Activated T-cell treated with anti-CD3 and anti-CD28 coated beads for 1 hour (primary cell): Measurements from ENCODE around the gene C2CD5.
"Not testable (repeated sequence)": the region's sequence is repeated elsewhere in the genome, so short reads cannot be mapped to it uniquely, and the experiment has no call there.

Experiments used
- DNase-seq: peaks from one replicate; pipeline ENCODE4 v3.0.0-alpha.2; 2020; ENCODE audit warnings: low read depth

Gene C2CD5

DNA sequence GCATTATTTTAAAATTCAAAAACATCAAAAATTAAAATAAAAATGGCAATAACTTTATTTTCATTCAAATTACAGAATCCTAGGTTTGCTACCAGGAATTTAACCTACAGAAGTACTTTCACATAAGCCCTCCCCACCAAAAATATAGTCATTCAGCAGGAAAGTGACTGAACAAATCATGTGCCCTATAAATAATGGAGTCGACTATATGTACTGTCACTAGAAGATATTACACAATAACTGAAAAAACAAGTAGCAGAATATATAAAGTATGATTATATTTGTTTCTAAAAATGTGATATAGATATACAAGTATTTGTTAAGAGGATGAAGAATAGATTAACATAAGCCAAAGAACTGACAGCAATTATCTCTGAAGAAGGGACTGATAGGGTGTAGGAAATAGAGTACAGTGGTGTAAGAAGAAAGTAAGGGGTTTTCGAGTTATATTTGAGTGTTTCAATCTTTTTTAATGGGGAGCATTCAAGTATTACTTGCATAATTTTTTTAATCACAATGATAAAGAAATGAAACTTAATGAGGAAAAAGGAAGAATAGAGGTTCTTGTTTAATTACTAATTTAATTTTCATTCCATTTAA is 7.9 kb downstream of the C2CD5 start:
- no peak for DNase-seq

DNA sequence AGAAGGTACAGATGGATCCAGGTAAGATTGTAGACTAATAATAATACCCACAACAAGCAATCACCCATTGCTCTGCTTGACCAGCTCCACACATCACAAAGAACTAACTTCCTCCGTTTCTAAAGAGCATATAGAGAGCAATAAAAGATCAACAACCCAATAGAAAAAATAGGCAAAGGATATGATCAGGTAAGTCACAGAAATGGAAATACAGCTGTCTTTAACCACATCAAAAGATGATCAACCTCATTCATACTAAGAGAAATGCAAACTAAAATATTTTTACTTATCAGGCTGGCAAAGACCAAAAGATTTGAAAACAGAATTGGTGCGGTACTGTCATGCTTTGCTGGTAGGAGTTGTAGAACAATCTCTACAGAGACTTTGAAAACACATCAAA is 8.9 kb downstream of the C2CD5 start:
- no peak for DNase-seq

DNA sequence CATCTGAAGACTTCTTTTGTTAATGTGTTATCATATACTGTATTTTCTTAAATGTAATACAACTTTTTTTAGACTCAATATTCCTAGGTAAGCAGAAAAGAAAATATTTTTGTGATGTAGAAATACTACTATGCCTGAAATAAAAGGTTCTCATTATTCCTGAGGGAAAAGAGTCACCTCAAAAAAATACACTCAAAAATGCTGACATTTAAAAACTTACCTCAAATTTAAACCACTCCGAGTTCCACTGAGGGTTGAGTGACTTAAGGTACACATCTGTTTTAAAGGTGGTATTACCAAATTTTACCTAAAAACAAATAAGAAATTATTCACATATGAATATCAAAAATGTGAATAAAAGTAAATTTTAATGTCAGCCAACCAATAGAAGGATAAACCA is 9.3 kb downstream of the C2CD5 start:
- DNase-seq = no peak

DNA sequence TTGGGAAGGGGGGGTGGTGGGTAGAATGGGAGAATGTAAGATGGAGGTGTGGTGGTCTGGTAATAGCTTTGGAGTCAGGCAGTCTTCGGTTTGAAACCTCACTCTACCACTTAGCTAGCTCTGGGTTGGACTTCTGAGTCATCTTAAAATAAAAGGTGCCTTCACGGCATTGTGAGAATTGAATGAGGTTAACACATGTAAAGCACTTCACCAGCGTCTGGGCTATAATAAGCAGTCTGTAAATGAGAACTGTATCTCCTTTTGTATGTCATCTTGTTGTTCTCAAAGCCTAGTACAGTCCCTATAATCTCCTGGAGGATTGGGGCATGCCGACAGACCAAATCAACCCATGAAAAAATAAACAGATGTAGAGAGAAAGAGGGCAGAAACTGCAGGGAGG is 11.2 kb downstream of the C2CD5 start:
- no peak for DNase-seq

DNA sequence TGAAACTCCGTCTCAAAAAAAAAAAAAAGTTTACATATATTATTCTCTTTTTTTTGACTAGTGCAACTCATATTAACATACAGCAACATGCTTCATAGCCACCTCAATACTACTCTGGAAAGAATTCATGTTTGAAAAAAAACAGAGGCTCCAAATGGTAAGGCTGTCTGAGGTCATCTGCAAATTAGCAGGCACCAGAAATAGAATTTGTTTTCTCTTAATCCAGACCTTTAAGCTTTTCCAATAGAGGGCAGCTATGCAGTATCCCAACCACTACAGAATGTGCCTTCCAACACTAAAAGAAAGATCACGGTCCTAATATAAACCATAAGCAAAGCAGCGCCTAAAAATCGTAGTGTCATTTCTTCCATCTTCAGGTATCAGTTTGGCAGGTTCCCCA is 12.0 kb downstream of the C2CD5 start:
- DNase-seq = no peak

DNA sequence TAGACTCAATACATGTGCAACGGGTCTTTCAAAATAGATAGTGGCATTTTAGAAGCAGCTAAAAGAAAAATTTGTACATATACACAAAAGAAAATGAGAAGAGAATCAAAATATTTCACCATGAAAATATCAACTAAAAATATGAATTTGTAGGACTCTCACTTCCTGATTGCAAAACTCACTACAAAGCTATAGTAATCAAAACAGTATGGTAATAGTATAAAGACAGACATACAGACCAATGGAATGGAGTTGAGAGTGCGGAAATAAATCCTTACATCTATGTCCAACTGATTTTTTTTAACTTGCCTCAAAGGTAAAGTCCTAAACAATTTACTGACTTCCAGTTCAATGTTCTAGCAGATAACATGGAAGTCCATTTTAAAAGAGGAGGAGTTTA is 13.1 kb downstream of the C2CD5 start:
- no peak for DNase-seq

DNA sequence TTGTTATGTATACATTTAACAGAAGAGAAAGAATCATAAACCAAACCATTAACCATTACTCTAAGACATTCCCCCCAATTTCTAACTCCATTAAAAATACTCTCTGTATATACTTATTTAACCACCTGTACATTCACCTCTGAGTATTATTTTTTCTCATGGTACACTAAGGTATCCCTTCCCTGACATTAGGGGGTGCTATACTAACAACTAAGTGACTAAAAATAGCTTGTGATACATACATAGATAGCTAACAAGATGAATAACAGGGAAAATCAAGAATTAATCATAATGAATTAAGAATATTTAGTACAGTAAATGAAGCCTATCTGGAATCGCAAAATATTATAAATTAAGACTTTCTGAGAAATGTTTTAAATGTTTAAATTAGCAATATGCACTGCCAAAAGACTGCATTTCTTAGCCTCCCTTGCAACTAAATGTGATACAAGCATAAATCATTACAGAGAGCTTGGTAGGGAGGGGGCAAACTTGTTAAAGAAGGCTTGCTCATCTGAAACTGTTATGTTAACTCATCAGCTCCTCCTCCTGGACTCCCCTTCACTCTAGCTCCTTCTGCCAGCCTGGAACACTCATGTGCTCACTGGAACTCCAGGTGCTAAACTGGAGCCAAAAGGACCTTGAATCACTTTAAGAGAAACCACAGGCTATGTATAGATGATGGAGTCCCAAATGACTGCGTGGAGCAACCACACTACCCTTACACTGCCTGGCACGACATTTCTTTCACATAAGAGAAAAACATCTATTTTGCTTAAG is 14.9 kb downstream of the C2CD5 start:
- DNase-seq = no peak

DNA sequence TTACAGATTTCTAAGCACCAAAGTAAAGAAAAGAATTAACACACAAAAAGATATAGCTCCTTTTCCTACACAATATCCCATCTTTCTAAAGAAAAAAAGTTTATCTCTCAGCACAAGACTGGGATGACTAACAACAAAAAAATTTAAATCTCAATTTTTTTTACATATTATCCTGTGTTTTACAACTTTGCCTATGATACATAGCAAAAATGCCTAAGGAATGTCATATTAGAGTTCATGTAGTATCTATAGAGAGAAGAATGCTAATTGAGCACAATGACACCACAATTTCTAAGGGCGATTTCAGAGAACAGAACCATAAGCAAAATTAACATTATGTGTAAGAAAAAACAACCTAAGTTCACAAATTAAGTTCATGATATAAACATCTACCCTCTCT is 16.3 kb downstream of the C2CD5 start:
- no peak for DNase-seq

DNA sequence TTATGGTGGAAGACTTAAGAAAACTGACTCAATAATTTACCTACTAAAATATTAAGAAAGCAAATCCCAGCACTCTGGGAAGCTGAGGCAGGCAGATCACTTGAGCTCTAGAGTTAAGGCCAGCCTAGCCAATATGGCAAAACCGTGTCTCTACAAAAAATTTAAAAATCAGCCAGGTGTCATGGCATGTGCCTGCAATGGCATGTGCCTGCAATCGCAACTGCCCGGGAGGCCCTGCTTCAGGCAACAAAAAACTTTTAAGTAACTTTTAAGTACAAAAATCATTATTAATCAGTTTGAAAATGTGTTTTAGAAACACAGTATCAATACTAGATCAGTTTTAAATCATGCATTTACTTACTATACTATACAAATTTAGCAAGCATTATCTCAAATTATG is 17.5 kb downstream of the C2CD5 start:
- no peak for DNase-seq

DNA sequence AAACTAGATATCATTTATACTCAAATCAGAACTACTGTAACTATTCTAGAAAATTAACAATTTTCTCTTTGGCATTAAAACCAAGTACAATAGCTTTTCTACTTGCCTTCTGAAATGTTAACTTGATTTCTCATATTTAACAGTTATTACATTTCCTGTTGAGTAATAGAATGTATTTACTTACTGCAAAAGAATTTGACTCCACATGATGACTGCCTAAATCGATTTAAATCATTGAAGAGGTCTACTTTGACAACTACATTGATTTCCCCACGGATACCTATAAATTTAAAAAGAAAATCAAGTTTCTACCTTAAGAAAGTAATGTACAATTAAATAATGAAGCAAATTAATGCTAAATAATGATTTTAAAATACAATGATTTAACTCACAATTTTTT is 18.9 kb downstream of the C2CD5 start:
- DNase-seq = no peak

DNA sequence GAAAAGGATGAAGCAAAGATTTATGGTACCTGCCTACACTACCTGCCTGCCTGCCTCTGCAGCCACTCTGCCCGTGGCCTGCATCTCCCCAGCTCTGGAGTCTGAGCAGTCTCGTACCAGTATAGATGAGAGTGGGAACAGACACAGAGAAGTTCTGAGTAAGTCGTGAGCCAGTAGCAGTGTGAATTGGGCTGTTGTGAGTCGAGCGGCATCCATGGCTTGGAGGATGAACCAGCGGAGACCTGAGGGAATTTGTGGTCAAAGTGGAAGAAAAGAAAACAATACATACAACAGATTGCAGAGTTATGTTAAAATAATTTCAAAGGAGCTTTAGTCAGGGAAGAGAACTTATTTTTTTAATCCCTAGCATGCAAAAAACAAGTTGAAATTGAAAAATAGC is 25.3 kb downstream of the C2CD5 start:
- no peak for DNase-seq

DNA sequence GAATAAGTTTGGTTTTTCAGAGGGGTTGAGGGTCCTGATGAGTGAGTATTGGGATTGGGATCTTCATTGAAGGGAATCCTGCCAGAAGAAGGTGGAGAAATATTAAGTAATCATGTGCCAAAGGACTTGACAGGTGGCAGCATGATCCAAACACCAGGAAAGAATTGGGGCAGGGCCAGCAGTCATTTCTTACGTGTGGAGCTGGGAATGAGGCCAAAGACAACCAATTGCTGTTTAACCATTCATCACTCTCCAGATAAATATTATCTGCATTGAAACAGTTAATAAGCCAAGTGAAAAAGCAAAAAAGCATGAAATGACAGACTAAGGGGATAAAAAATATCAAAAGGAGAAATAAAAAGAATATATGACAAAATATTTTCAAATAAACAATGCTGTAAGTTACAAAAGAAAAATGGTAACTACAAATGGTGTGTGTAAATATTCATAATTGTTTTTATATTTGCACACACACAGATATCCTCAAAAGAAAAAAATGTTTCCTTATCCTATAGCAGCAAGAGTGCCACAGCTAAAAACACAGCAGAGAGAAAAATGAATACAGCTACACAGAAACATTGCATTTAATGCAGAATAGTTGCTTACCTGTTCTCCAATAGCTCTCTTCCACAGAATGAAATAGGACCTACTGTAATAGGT is 26.2 kb downstream of the C2CD5 start:
- no peak for DNase-seq

DNA sequence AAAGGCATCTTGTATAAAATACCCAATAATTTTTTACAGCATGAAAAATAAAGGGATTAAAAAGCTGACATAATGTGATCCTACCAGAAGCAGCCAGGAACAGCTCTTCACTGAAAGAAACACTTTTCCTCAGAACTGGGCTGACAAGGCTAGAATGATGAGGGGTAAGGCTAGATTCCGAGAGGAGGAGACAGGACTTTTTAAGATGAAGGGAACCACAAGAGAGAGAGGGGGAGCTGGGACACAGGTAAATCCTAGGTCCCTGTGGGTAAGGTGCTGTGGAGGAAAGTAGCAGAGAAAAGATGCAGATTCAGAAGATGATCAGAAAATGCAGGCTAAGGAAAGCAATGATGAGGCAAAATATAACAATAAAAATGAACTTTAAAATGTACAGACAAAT is 29.5 kb downstream of the C2CD5 start:
- no peak for DNase-seq

DNA sequence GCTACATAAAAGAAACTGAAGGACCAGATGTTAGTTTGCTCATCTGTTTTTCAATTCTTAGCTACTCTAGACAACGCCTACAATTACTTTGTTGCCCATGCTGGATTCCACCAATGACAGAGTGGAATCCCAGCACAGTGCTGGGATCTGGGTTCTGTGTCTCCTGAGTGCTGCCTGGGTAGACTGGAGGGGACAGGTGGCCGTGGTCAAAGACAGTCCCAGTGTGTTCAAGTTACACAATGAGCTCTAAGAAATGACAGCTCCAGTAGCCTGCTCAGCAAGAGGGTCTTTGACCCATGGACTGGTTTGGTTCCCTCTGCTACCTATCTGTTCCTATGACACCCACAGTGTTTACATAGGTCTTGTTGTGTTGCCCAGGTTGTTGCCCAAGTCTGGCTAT is 38.5 kb downstream of the C2CD5 start:
- no peak for DNase-seq

DNA sequence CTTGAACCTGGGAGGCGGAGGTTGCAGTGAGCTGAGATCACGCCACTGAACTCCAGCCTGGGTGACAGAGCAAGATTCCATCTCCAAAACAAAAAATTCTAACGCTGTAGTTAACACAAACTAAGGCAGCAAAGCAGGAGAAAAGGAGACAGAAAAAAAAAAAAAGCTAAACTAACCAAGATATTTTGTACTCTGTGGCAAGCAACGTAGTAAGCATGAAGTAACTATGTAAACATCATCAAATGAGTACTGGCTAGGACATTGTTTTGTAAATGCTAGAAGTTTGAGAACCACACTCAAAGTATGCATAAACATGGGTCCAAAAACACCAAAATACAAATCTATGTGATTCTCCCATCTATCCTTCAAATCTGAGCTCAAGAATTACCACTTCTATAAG is 44.2 kb downstream of the C2CD5 start:
- DNase-seq = no peak

DNA sequence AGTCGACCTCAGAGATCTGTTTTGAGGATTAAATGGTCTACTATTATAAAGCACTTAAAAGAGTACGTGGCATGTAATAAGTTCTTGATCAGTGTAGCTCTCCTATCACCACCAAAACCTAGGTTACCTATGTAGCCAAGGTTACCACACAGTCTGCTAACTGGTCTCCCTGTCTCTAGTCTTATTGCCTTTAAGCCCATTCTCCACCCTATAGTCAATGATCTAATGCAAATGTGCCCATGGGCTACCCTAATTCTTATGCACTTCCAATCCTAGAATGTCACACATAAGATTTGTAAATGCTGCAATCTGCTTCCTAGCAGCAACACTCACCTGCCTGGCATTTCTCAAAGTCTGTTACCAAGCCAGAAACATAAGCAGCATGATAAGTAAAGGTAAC is 44.9 kb downstream of the C2CD5 start:
- DNase-seq = no peak

DNA sequence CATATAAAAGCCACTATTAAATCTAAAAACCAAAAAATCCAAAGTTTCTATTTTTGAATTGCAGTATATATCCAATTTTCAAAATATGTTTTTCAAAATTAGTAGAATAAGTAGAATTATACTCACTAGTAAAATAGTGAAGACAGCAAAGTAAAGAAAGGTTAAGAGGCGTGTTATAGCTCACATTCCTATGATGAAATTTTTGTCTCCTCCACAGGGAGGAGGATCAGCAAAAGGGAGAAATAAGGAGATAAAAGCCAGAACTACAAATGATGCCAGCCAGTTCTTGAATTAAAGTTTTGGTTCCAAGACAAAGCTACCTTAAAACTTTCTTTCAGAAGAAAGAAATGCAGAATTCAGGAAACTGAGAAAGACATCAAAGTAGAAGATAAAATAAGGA is 50.0 kb downstream of the C2CD5 start:
- no peak for DNase-seq

DNA sequence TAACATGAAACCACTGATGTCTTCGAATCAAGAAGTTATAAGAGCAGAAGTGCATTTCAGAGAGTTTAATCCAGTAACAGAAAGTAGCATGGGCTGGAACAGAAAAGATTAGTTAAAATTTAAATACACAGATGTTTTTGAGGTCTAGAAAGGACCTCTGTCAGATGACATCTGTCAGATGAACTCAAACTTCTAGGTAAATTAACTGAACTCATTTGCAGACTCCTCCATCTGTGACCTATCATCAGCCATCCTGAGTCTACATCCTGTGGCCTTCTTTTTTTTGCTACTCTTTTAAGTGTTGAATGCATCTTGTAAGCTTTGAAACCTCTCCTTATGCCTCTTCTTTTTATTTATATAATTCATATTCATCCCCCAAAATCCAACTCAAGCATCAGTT is 53.3 kb downstream of the C2CD5 start:
- no peak for DNase-seq

DNA sequence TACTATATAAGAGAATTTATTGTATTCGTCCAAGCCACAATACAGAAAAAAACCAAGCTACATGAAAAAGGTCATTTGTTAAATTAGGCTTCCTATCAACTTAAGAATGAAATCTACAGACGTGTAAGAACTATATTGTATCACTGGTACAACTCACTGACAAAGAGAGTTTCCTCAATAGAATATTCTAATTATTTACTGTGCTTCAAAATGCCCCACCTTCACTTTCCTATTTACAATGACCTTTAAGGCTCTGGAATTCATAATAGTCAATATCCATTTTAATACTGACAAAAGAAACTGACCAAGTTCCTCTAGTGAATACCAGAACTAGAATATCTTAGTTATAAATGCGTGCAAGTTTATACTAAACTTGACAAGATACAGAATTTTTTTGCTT is 55.9 kb downstream of the C2CD5 start:
- no peak for DNase-seq

DNA sequence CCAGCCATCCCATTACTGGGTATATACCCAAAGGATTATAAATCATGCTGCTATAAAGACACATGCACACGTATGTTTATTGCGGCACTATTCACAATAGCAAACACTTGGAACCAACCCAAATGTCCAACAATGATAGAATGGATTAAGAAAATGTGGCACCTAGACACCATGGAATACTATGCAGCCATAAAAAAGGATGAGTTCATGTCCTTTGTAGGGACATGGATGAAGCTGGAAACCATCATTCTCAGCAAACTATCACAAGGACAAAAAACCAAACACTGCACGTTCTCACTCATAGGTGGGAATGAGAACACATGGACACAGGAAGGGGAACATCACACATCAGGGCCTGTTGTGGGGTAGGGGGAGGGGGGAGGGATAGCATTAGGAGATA is 56.7 kb downstream of the C2CD5 start:
- DNase-seq = not testable (repeated sequence)

DNA sequence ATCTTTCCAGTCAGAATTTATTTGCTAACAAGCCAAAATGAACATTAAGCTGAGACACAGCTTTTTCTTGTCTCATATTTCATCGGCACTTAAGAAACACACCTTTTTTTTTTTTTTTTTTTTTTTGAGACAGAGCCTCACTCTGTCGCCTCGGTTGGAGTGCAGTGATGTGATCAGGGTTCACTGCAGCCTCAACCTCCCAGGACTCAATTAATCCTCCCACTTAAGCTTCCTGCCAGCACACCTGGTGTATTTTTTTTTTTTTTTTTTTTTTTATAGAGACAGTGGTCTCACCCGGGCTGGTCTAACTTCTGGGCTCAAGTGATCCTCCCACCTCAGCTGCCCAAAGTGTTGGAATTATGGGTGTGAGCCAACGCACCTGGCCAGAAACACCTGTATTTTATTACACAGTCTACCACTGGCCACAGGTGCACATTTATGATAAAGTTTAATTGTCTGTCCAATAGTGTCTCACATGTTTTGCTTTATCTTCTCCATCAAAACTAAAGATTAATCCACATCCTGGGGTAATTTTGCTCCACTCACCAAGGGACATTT is 62.7 kb downstream of the C2CD5 start:
- no peak for DNase-seq

DNA sequence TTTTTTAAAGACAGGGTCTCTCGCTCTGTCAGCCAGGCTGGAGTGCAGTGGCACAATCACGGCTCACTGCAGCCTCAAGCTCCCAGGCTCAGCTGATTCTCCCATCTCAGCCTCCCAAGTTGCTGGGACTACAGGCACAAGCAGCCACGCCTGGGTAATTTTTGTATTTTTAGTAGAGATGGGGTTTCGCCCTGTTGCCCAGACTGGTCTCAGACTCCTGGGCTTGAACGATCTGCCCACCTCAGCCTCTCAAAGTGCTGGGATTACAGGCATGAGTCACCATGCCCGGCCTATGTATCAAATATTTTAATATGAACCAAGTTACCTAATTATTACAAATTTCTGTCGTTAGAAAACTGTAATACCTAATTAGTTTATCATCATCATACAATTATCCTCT is 63.5 kb downstream of the C2CD5 start:
- DNase-seq = not testable (repeated sequence)

DNA sequence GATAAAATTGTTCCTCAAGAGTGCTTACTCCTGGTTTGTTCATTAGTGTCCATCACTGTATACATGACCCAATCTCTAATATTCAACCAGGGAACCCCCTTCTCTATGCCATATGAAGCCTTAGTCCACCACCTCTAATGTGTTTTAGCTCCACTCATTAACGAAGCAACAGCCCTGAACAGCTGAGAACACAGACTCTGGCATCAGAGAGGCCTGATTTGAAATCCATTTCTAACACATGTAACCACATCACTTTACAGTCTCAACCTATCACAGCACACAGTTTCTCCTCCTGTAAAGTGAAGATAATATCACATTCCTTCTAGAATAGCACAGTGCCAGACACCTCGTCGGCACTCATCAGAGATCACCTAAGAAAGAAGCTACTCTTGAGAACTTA is 64.3 kb downstream of the C2CD5 start:
- DNase-seq = no peak
